Measurements from ENCODE around the gene SCAP.

GRCh38 chr3:47429476-47430270, 46.1 kb downstream of the SCAP start:
- TF ChIP-seq, protein P1, sequence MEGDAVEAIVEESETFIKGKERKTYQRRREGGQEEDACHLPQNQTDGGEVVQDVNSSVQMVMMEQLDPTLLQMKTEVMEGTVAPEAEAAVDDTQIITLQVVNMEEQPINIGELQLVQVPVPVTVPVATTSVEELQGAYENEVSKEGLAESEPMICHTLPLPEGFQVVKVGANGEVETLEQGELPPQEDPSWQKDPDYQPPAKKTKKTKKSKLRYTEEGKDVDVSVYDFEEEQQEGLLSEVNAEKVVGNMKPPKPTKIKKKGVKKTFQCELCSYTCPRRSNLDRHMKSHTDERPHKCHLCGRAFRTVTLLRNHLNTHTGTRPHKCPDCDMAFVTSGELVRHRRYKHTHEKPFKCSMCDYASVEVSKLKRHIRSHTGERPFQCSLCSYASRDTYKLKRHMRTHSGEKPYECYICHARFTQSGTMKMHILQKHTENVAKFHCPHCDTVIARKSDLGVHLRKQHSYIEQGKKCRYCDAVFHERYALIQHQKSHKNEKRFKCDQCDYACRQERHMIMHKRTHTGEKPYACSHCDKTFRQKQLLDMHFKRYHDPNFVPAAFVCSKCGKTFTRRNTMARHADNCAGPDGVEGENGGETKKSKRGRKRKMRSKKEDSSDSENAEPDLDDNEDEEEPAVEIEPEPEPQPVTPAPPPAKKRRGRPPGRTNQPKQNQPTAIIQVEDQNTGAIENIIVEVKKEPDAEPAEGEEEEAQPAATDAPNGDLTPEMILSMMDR (IDR thresholded peaks at IDR 0.05), result no peak
- TF ChIP-seq POLR2A (IDR thresholded peaks at IDR 0.05), result no peak
- TF ChIP-seq POLR2AphosphoS5 (IDR thresholded peaks at IDR 0.05), result no peak
